PC-3 (cell line): ENCODE data around the gene BPIFB4. TPM values are rescaled to one million over a fixed set of nuclear protein-coding genes. Genes with fewer than 3 reads are reported as not detected.
"Not testable (repeated sequence)": the region's sequence is repeated elsewhere in the genome, so short reads cannot be mapped to it uniquely, and the experiment has no call there.

ENCODE experiments used
- ATAC-seq: fragments of 200-7000 bp; cut with Tn5 transposase; 2 replicates; pipeline ENCODE4 v1.9.1; 2020; ENCODE audit warnings: mild to moderate bottlenecking, moderate library complexity
- BruUV-seq: library from RNA; stranded (reverse); fragments of 400-500 nt; replicated peaks from 2 replicates; lab custom pipeline; 2021; lab: Mats Ljungman, UMichigan
- CTCF ChIA-PET: fragments of 300-600 bp; sonication (Branson Sonifier 250); formaldehyde crosslinking; loops from one replicate; lab custom pipeline; 2022; ENCODE audit warnings: antibody characterized with exemption; lab: Charles Lee
- POLR2A ChIA-PET: fragments of 300-600 bp; sonication (Branson Sonifier 250); formaldehyde crosslinking; loops from one replicate; lab custom pipeline; 2022; ENCODE audit warnings: antibody characterized with exemption; ENCODE audit not compliant: unreplicated experiment; lab: Charles Lee
- DNase-seq: peaks from one replicate; pipeline ENCODE4 v3.0.0-alpha.2; 2015
- H2AFZ ChIP-seq: fragments of 300-600 bp; sonication (generic); 2 replicates; pipeline ENCODE4 v1.6.0; 2016; ENCODE audit warnings: antibody characterized with exemption, low read length
- H3F3A ChIP-seq: fragments of 300-600 bp; sonication (generic); one replicate; pipeline ENCODE4 v1.6.0; 2017; ENCODE audit warnings: antibody characterized with exemption, low read length, control low read depth, mild to moderate bottlenecking; ENCODE audit not compliant: unreplicated experiment
- H3K27ac ChIP-seq: fragments of 300-600 bp; sonication (generic); 2 replicates; pipeline ENCODE4 v1.5.1; 2016; ENCODE audit warnings: mild to moderate bottlenecking, low read length
- H3K27me3 ChIP-seq: fragments of 300-600 bp; sonication (generic); 2 replicates; pipeline ENCODE4 v1.6.1; 2016; ENCODE audit warnings: low read length, mixed read lengths
- H3K36me3 ChIP-seq: fragments of 300-600 bp; sonication (generic); 2 replicates; pipeline ENCODE4 v1.6.1; 2016; ENCODE audit warnings: low read depth, mixed run types, low read length, mixed read lengths
- H3K4me1 ChIP-seq: fragments of 300-600 bp; sonication (generic); 2 replicates; pipeline ENCODE4 v1.5.1; 2016; ENCODE audit warnings: low read length; ENCODE audit not compliant: insufficient read depth
- H3K4me2 ChIP-seq: fragments of 300-600 bp; sonication (generic); 2 replicates; pipeline ENCODE4 v1.6.0; 2016; ENCODE audit warnings: low read length
- H3K4me3 ChIP-seq: fragments of 300-600 bp; sonication (generic); 2 replicates; pipeline ENCODE4 v1.5.1; 2016; ENCODE audit warnings: mild to moderate bottlenecking, low read length, mixed read lengths
- H3K79me2 ChIP-seq: fragments of 300-600 bp; sonication (generic); 2 replicates; pipeline ENCODE4 v1.6.1; 2017; ENCODE audit warnings: low read length, mixed read lengths
- H3K9ac ChIP-seq: fragments of 300-600 bp; sonication (generic); 2 replicates; pipeline ENCODE4 v1.6.0; 2016; ENCODE audit warnings: mild to moderate bottlenecking, low read length
- H3K9me2 ChIP-seq: fragments of 300-600 bp; sonication (generic); replicated peaks from 2 replicates; pipeline ENCODE4 v1.6.1; 2016; ENCODE audit warnings: mixed run types, low read length, mixed read lengths
- H3K9me3 ChIP-seq: fragments of 300-600 bp; sonication (generic); 2 replicates; pipeline ENCODE4 v1.6.1; 2016; ENCODE audit warnings: low read length, mixed read lengths
- H4K20me1 ChIP-seq: fragments of 300-600 bp; sonication (generic); 2 replicates; pipeline ENCODE4 v1.6.1; 2016; ENCODE audit warnings: low read length, mixed read lengths
- EZH2 ChIP-seq: fragments of 300-600 bp; sonication (generic); IDR thresholded peaks from one replicate; pipeline ENCODE4 v1.6.1; 2017; ENCODE audit warnings: antibody characterized with exemption, mild to moderate bottlenecking, low read length; ENCODE audit not compliant: unreplicated experiment
- EZH2phosphoT487 ChIP-seq: fragments of 300-600 bp; sonication (generic); IDR thresholded peaks from 2 replicates; pipeline ENCODE4 v1.6.1; 2018; ENCODE audit warnings: mild to moderate bottlenecking, antibody characterized with exemption, low read length, borderline replicate concordance
- intact Hi-C: fragments of 100-400 bp; cut with micrococcal nuclease; formaldehyde crosslinking; loops from 2 replicates; pipeline ENCODE4 v1.9.0; 2023
- total RNA-seq: library from RNA; depleted of rRNA; stranded (reverse); fragments of >200 nt; gene quantifications from 2 replicates; pipeline ENCODE4 v1.2.3, GENCODE V29; 2014
- TF ChIP-seq, protein P1 (sequence below): fragments of 300-600 bp; sonication (generic); conservative IDR thresholded peaks from 2 replicates; pipeline ENCODE4 v1.5.1; 2017; ENCODE audit warnings: antibody characterized with exemption, low read depth, mild to moderate bottlenecking, low read length

Gene BPIFB4
- total RNA-seq, 1 experiment from 2014 or later, result not detected

DNA sequence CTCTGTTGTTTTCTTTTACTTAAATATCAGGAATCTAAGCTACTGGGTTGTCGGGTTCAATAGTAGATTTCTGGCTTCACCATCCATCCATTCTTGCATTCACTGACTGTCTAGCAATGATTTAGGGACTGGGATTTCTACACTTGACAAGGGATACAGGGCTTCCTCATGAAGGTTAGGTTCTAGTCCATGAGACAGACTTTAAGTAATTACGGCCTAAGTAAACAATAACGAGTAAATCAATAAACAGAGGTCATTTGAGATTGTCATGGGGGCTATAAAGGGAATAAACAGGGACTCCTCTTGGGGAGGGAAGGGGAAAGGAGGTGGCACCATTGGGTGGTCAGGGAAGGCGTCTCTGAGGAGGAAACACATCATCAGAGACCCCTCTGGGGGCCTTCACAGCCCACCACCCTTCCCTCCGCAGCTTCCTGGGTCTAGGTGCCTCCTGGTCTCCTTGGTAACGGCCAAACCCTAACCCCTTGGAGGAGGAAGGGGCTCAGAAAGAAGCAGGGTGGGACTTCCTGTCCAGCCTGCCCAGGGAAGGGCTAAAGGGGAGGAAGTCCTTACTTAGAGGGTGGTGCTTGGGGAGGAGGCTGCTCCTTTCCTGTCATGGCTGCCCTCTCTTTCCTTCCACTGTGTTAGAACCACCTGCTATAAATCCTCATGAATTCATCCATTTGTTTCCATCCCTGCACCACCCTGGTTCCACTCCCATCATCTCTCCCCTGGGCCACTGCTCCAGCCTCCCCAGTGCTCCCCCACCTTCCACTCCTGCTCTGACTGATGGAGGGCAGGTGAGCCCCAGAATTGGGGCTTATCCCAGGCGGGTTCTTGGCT lies 33.3 kb downstream of the BPIFB4 start:
- no peaks in the 10 kb centered on the region for H3K4me1 ChIP-seq
- TF ChIP-seq EZH2phosphoT487 (no peak), EZH2 (no peak)
- TF ChIP-seq, protein P1, sequence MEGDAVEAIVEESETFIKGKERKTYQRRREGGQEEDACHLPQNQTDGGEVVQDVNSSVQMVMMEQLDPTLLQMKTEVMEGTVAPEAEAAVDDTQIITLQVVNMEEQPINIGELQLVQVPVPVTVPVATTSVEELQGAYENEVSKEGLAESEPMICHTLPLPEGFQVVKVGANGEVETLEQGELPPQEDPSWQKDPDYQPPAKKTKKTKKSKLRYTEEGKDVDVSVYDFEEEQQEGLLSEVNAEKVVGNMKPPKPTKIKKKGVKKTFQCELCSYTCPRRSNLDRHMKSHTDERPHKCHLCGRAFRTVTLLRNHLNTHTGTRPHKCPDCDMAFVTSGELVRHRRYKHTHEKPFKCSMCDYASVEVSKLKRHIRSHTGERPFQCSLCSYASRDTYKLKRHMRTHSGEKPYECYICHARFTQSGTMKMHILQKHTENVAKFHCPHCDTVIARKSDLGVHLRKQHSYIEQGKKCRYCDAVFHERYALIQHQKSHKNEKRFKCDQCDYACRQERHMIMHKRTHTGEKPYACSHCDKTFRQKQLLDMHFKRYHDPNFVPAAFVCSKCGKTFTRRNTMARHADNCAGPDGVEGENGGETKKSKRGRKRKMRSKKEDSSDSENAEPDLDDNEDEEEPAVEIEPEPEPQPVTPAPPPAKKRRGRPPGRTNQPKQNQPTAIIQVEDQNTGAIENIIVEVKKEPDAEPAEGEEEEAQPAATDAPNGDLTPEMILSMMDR, result no peak
- H3K9me2 ChIP-seq, result no peaks in the 10 kb centered on the region
- BruUV-seq, result no TSS peak
- H3K79me2 ChIP-seq, result no peaks in the 10 kb centered on the region
- H3K9ac ChIP-seq, result no peak overlapping the region
- H3K27ac ChIP-seq, result no peak overlapping the region
- ATAC-seq (no peak), DNase-seq (no peak)
- no peak overlapping the region for H3K4me3 ChIP-seq
- no peaks in the 10 kb centered on the region for H3F3A ChIP-seq
- no peak overlapping the region for H3K4me2 ChIP-seq
- peaks cover 19% of the 10 kb centered on the region for H3K27me3 ChIP-seq
- H3K9me3 ChIP-seq, result no peaks in the 10 kb centered on the region
- intact Hi-C loops, result no loop called here
- no peaks in the 10 kb centered on the region for H4K20me1 ChIP-seq
- CTCF ChIA-PET, result no interaction called here
- POLR2A ChIA-PET, result no interaction called here
- no peak overlapping the region for H2AFZ ChIP-seq
- H3K36me3 ChIP-seq, result no peaks in the 10 kb centered on the region

DNA sequence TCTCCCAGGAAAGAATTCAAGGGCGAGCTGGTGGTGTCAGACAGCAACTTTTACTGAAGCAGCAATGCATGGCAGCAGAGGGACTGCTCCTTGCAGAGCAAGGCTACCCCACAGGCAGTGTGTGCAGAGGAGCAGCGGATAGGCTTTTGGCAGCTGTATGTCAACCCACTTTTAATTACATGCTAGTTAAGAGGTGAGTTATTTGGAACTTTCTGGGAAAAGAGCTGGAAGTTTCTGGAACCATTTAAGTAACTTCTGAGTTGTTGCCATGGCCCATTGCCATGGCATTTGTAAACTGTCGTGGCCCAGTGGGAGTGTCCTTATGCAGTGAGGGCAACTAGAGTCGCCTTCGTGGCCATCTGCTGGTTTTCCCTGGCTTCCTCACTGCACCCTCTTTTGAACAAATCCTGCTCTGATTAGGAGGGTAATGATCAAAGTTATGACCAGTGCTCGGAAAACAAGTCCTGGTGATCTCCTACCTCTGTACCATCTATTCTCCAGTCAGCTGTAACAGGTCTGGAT lies 34.0 kb downstream of the BPIFB4 start:
- Histone ChIP-seq H3K4me3 (no peak overlapping the region), H3K4me1 (no peaks in the 10 kb centered on the region), H3K9ac (no peak overlapping the region), H3K9me2 (no peaks in the 10 kb centered on the region), H3K4me2 (no peak overlapping the region), H2AFZ (no peak overlapping the region), H3F3A (no peaks in the 10 kb centered on the region), H3K9me3 (no peaks in the 10 kb centered on the region), H3K27ac (no peak overlapping the region), H3K27me3 (peaks cover 18% of the 10 kb centered on the region), H4K20me1 (no peaks in the 10 kb centered on the region), H3K36me3 (no peaks in the 10 kb centered on the region), H3K79me2 (no peaks in the 10 kb centered on the region)
- ChIA-PET POLR2A (no interaction called here), CTCF (no interaction called here)
- intact Hi-C loops, result no loop called here
- DNase-seq (no peak), ATAC-seq (no peak)
- no peak for TF ChIP-seq EZH2phosphoT487
- no peak for TF ChIP-seq EZH2
- TF ChIP-seq, protein P1, result no peak
- no TSS peak for BruUV-seq

DNA sequence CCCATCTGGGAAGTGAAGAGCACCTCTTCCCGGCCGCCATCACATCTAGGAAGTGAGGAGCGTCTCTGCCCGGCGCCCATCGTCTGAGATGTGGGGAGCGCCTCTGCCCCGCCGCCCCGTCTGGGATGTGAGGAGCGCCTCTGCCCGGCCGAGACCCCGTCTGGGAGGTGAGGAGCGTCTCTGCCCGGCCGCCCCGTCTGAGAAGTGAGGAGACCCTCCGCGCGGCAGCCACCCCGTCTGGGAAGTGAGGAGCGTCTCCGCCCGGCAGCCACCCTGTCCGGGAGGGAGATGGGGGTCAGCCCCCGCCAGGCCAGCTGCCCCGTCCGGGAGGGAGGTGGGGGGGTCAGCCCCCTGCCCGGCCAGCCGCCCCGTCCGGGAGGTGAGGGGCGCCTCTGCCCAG lies 36.1 kb downstream of the BPIFB4 start:
- ATAC-seq, H3K4me3 ChIP-seq, DNase-seq, H3K9ac ChIP-seq, H3K36me3 ChIP-seq, H3K79me2 ChIP-seq, H3K4me1 ChIP-seq, H3K4me2 ChIP-seq, H2AFZ ChIP-seq, POLR2A ChIA-PET, intact Hi-C loops, H3K9me3 ChIP-seq, BruUV-seq, CTCF ChIA-PET, H3K9me2 ChIP-seq, H4K20me1 ChIP-seq, H3K27ac ChIP-seq, H3F3A ChIP-seq: not testable (repeated sequence)
- peaks cover 18% of the 10 kb centered on the region for H3K27me3 ChIP-seq
